ENCODE results near the gene KMT2C.

DNA sequence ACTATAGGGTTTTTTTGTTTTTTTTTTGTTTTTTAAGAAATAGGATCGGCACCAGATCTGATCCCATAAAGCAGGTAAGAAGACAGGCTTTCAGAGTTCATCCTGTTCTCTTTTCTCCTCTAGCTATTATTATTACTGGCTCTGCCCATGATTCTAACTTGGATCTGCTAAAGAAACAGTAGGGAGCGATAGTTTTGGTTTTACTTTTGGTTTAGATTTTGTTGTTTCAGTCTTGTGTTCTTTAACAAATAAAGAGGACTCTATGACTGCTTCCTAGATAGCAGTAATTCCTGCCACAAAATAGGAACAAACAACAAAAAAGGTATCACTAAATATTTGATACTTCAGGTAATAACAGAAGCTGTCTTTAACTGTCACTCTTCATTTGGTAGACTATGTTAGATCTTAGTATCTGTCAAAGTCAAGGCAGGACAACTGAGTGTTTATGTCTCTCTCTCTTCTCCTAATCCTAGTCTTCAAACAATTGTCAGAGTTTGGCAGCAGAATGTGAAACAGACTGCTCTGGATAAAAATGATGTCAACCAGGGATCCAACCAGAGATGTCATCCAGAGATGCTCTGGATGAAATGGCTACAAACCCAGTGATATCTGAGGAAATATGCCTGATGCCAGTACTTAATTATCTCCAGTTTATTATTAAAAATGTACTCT is 99.8 kb downstream of the KMT2C start:
- TF ChIP-seq, protein P1, sequence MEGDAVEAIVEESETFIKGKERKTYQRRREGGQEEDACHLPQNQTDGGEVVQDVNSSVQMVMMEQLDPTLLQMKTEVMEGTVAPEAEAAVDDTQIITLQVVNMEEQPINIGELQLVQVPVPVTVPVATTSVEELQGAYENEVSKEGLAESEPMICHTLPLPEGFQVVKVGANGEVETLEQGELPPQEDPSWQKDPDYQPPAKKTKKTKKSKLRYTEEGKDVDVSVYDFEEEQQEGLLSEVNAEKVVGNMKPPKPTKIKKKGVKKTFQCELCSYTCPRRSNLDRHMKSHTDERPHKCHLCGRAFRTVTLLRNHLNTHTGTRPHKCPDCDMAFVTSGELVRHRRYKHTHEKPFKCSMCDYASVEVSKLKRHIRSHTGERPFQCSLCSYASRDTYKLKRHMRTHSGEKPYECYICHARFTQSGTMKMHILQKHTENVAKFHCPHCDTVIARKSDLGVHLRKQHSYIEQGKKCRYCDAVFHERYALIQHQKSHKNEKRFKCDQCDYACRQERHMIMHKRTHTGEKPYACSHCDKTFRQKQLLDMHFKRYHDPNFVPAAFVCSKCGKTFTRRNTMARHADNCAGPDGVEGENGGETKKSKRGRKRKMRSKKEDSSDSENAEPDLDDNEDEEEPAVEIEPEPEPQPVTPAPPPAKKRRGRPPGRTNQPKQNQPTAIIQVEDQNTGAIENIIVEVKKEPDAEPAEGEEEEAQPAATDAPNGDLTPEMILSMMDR (IDR thresholded peaks at IDR 0.05; ENCODE audit: control extremely low read depth in 1 of 3, insufficient read depth in 1 of 3, low read depth in 1 of 3, low read length in 3 of 3), result no peak
- no peak for TF ChIP-seq POLR2A (IDR thresholded peaks at IDR 0.05; ENCODE audit: control extremely low read depth in 1 of 2, low read depth in 2 of 2, low read length in 2 of 2)
- TF ChIP-seq, protein P2, sequence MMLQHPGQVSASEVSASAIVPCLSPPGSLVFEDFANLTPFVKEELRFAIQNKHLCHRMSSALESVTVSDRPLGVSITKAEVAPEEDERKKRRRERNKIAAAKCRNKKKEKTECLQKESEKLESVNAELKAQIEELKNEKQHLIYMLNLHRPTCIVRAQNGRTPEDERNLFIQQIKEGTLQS (IDR thresholded peaks at IDR 0.05; ENCODE audit: insufficient read depth, low read depth, low read length), result no peak
- TF ChIP-seq PHF8 (conservative IDR thresholded peaks at IDR 0.05; ENCODE audit: low read depth, low read length), result no peak
- no peak for TF ChIP-seq SIX5 (IDR thresholded peaks at IDR 0.05; ENCODE audit: low read depth, low read length)
- TF ChIP-seq CBX8 (IDR thresholded peaks at IDR 0.05; ENCODE audit: borderline replicate concordance, low read depth, low read length), result no peak
- no peak for TF ChIP-seq EP300 (IDR thresholded peaks at IDR 0.05; ENCODE audit: borderline replicate concordance in 1 of 2, low read depth in 2 of 2, low read length in 2 of 2)
- no peak for TF ChIP-seq GABPA (IDR thresholded peaks at IDR 0.05; ENCODE audit: borderline replicate concordance, insufficient read depth, low read length)
- TF ChIP-seq CHD2 (IDR thresholded peaks at IDR 0.05; ENCODE audit: low read length), result no peak
- TF ChIP-seq RBBP5 (IDR thresholded peaks at IDR 0.05; ENCODE audit: borderline replicate concordance, low read depth, low read length), result no peak
- TF ChIP-seq RFX5 (IDR thresholded peaks at IDR 0.05; ENCODE audit: borderline replicate concordance, low read depth, low read length), result no peak
- TF ChIP-seq, protein P3, sequence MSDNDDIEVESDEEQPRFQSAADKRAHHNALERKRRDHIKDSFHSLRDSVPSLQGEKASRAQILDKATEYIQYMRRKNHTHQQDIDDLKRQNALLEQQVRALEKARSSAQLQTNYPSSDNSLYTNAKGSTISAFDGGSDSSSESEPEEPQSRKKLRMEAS (IDR thresholded peaks at IDR 0.05), result no peak
- TF ChIP-seq GTF2F1 (IDR thresholded peaks at IDR 0.05; ENCODE audit: borderline replicate concordance, low read depth, low read length), result no peak
- TF ChIP-seq EZH2 (IDR thresholded peaks at IDR 0.05; ENCODE audit: low read depth, low read length, severe bottlenecking), result no peak

Data from H1 (cell line).